Adipocyte (in vitro differentiated cells): ENCODE data around the gene RPIA.
"Not testable (repeated sequence)": the region's sequence is repeated elsewhere in the genome, so short reads cannot be mapped to it uniquely, and the experiment has no call there.

Experiments used
- DNase-seq: peaks from one replicate; pipeline ENCODE4 v3.0.0-alpha.2; 2015; ENCODE audit warnings: low read depth
- H3K27me3 ChIP-seq: replicated peaks from 2 replicates; pipeline ENCODE4 v1.7.0; 2013; ENCODE audit warnings: mild to moderate bottlenecking, low read length, moderate library complexity; ENCODE audit not compliant: control insufficient read depth, insufficient read depth
- H3K36me3 ChIP-seq: 2 replicates; pipeline ENCODE4 v1.7.0; 2013; ENCODE audit warnings: low read length, mild to moderate bottlenecking, moderate library complexity; ENCODE audit not compliant: control insufficient read depth, insufficient read depth, severe bottlenecking
- H3K4me1 ChIP-seq: 2 replicates; pipeline ENCODE4 v1.7.0; 2013; ENCODE audit warnings: mild to moderate bottlenecking, low read length, moderate library complexity; ENCODE audit not compliant: control insufficient read depth, insufficient read depth
- H3K4me3 ChIP-seq: 2 replicates; pipeline ENCODE4 v1.7.0; 2013; ENCODE audit warnings: mild to moderate bottlenecking, low read length, moderate library complexity
- H3K9ac ChIP-seq: 2 replicates; pipeline ENCODE4 v1.7.0; 2013; ENCODE audit warnings: mild to moderate bottlenecking, low read length, moderate library complexity
- H3K9me3 ChIP-seq: 2 replicates; pipeline ENCODE4 v1.7.0; 2013; ENCODE audit warnings: mild to moderate bottlenecking, low read length, moderate library complexity; ENCODE audit not compliant: control insufficient read depth

Gene RPIA

GRCh38 chr2:88737385-88737784, 45.9 kb downstream of the RPIA start:
- no peaks in the 10 kb centered on the region for H3K9me3 ChIP-seq
- H3K4me1 ChIP-seq = peaks cover 45% of the 10 kb centered on the region
- no peak overlapping the region for H3K4me3 ChIP-seq
- no peak overlapping the region for H3K9ac ChIP-seq
- DNase-seq = no peak
- H3K27me3 ChIP-seq = no peaks in the 10 kb centered on the region
- H3K36me3 ChIP-seq = peaks cover 31% of the 10 kb centered on the region

- peaks cover 39% of the 10 kb centered on the region for H3K36me3 ChIP-seq
- H3K4me1 ChIP-seq = peaks cover 39% of the 10 kb centered on the region
- H3K27me3 ChIP-seq = no peaks in the 10 kb centered on the region
- no peak overlapping the region for H3K9ac ChIP-seq
- no peaks in the 10 kb centered on the region for H3K9me3 ChIP-seq
- peak; percentile 25 for DNase-seq
- H3K4me3 ChIP-seq = no peak overlapping the region
Measured at GRCh38 chr2:88738271-88738670, 46.8 kb downstream of the RPIA start.

GRCh38 chr2:88739985-88740600, 48.6 kb downstream of the RPIA start:
- Histone ChIP-seq H3K9me3 (peaks cover 11% of the 10 kb centered on the region), H3K4me1 (peaks cover 25% of the 10 kb centered on the region), H3K9ac (no peak overlapping the region), H3K27me3 (no peaks in the 10 kb centered on the region), H3K36me3 (peaks cover 57% of the 10 kb centered on the region), H3K4me3 (no peak overlapping the region)
- DNase-seq = peak; percentile 83

GRCh38 chr2:88746929-88747490, 55.5 kb downstream of the RPIA start:
- no peak for DNase-seq
- H3K27me3 ChIP-seq = no peaks in the 10 kb centered on the region
- H3K4me3 ChIP-seq = no peak overlapping the region
- no peak overlapping the region for H3K9ac ChIP-seq
- peaks cover 18% of the 10 kb centered on the region for H3K9me3 ChIP-seq
- H3K4me1 ChIP-seq = no peaks in the 10 kb centered on the region
- H3K36me3 ChIP-seq = peaks cover 86% of the 10 kb centered on the region

DNA sequence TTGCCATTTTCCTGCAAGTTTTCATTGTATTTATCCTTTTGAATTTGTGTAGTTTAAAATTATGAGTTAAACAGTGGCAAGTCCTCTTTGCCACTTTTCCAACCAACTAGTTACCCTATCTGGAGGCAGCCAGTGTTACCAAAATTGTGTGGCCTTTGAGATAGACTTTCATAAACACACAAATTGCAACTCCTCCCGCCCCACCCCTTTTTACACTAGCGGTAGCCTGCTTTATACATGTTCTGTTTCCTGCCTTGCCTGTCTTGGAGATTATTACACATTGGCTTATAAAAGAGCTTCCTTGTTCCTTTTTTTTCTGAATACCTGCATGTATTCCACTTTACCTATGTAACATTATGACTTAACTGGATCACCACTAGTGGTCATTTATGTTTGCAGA, 56.5 kb downstream of the RPIA start:
- no peaks in the 10 kb centered on the region for H3K27me3 ChIP-seq
- peaks cover 84% of the 10 kb centered on the region for H3K36me3 ChIP-seq
- no peak overlapping the region for H3K4me3 ChIP-seq
- H3K4me1 ChIP-seq = no peaks in the 10 kb centered on the region
- H3K9ac ChIP-seq = no peak overlapping the region
- H3K9me3 ChIP-seq = peaks cover 18% of the 10 kb centered on the region
- no peak for DNase-seq

DNA sequence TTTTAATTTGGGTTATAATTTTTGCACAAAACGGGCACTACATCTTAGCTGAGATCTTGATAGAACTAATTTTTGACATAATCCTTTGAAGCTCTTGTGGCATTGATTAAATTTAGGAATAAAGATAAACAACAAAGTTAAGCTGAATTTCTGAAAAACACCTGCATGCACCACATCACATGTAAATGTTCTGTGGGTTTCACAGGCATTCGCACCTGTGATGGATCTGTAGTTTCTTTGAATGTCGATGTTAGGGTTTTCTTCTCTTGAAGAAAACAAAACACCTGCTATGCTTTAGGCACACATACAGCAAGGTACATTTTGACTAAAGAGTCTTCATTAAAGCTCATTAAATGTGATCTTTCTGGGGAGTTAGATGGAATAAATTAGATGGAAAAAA, 60.3 kb downstream of the RPIA start:
- Histone ChIP-seq H3K9ac (no peak overlapping the region), H3K9me3 (no peaks in the 10 kb centered on the region), H3K4me1 (no peaks in the 10 kb centered on the region), H3K36me3 (peaks cover 60% of the 10 kb centered on the region), H3K27me3 (no peaks in the 10 kb centered on the region), H3K4me3 (no peak overlapping the region)
- no peak for DNase-seq

- no peak overlapping the region for H3K4me3 ChIP-seq
- H3K4me1 ChIP-seq = no peaks in the 10 kb centered on the region
- peaks cover 8% of the 10 kb centered on the region for H3K9me3 ChIP-seq
- no peak overlapping the region for H3K9ac ChIP-seq
- H3K27me3 ChIP-seq = no peaks in the 10 kb centered on the region
- no peak for DNase-seq
- peaks cover 40% of the 10 kb centered on the region for H3K36me3 ChIP-seq
Measured at GRCh38 chr2:88753833-88754584, 62.5 kb downstream of the RPIA start.

DNA sequence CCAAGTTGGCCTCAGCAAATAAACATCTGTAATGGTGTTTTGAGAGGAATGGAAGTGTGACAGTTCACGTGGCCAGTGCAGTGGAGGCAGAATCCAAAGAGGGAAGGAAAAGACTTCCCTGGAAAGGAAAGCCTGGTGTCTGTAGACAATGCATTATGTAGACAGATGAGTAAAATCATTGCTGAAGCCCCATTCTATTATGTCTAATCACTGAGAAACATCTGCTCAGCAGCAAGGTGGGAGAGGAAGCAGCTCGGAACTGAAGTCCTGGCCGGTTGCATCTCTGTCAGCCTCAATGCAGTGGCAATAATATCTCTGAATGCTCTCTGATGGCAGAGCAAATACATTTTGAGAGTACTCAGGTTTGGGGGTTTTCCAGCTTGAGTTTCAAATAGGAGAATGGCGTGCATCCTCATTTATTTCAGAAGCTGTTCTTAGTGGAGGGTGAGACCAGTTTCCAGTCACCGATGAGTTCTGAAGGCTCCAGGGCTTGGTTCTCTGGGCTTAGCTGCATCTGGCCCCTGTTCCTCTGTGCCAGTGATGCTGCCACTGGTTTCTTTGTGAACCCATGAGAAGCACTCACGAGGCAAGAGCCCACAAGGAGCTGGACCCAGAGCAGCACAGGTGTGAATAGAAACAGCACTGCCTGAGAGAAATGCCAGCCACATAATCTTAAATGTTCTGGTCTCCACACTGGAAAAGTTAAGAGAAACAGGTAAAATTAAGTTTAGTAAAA, 63.3 kb downstream of the RPIA start:
- DNase-seq = no peak
- H3K9me3 ChIP-seq = peaks cover 8% of the 10 kb centered on the region
- H3K4me1 ChIP-seq = no peaks in the 10 kb centered on the region
- H3K9ac ChIP-seq = no peak overlapping the region
- peaks cover 33% of the 10 kb centered on the region for H3K36me3 ChIP-seq
- no peaks in the 10 kb centered on the region for H3K27me3 ChIP-seq
- H3K4me3 ChIP-seq = no peak overlapping the region

DNA sequence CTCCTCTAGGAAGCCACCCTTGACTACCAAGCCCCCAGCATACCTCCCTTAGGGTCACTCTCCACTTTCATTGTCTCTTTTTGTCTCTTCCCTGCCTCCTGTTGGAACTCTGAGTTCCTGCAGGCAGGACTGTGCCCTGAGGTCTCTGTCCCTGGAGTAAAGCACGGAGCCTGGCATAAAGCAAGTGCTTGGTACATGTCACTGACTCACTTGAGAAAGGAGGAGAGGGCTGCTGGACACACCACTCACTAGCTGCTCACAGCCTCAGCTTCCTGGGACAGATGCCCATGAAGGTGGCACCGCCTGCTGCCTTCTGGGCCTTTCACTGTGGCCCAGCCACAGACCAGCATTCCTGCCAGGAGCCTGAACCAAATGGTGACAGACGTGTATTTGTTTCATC, 64.4 kb downstream of the RPIA start:
- no peak overlapping the region for H3K9ac ChIP-seq
- peaks cover 8% of the 10 kb centered on the region for H3K9me3 ChIP-seq
- H3K36me3 ChIP-seq = peaks cover 25% of the 10 kb centered on the region
- H3K4me1 ChIP-seq = no peaks in the 10 kb centered on the region
- no peak overlapping the region for H3K4me3 ChIP-seq
- H3K27me3 ChIP-seq = no peaks in the 10 kb centered on the region
- DNase-seq = no peak

- DNase-seq = no peak
- no peaks in the 10 kb centered on the region for H3K27me3 ChIP-seq
- peaks cover 13% of the 10 kb centered on the region for H3K36me3 ChIP-seq
- H3K9ac ChIP-seq = no peak overlapping the region
- no peaks in the 10 kb centered on the region for H3K4me1 ChIP-seq
- no peak overlapping the region for H3K4me3 ChIP-seq
- H3K9me3 ChIP-seq = peaks cover 8% of the 10 kb centered on the region
Measured at GRCh38 chr2:88757025-88757424, 65.6 kb downstream of the RPIA start.

DNA sequence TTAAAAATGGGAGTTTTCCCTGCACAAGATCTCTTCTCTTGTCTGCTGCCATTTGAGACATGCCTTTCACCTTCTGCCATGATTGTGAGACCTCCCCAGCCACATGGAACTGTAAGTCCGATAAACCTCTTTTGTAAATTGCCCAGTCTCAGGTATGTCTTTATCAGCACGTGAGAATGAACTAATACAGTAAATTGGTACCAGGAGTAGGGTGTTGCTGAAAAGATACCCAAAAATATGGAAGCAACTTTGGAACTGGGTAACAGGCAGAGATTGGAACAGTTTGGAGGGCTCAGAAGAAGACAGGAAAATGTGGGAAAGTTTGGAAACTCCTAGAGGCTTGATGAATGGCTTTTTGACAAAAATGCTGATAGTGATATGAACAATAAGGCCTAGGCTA, 67.2 kb downstream of the RPIA start:
- H3K4me3 ChIP-seq, H3K9ac ChIP-seq, H3K4me1 ChIP-seq, H3K9me3 ChIP-seq, DNase-seq, H3K36me3 ChIP-seq, H3K27me3 ChIP-seq: not testable (repeated sequence)
